ENCODE data around the gene DHRS7B.
"Not testable (repeated sequence)": the region's sequence is repeated elsewhere in the genome, so short reads cannot be mapped to it uniquely, and the experiment has no call there.

The DHRS7B gene

DNA sequence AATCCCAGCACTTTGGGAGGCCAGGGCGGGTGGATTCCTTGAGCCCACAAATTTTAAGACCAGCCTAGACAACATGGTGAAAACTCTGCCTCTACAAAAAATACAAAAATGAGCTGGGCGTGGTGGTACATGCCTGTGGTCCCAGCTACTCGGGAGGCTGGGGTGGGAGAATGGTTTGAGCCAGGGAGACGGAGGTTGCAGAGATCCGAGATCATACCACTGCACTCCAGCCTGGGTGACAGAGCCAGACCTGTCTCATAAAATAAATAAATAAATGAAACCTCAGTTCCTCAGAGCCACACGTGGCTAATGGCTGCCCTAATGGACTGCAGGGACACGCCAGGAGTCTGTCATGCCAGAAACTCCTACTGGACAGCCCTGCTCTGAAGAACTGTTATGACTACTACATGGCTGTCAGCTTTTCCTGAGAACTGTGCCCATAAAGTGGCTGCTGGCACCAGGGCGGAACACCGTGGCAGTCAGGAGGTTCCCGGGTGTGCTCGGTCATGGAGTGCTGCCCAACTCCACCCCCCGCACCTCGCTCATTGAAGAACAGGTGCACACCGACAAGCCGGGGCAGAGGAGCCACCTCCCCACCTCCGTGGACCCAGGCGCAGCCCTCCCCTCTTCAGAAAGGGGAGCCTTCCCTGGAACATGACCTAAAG, 82.9 kb downstream of the DHRS7B start:
- DNase-seq (ENCODE audit: low read depth in 2 of 2), result no peak

DNA sequence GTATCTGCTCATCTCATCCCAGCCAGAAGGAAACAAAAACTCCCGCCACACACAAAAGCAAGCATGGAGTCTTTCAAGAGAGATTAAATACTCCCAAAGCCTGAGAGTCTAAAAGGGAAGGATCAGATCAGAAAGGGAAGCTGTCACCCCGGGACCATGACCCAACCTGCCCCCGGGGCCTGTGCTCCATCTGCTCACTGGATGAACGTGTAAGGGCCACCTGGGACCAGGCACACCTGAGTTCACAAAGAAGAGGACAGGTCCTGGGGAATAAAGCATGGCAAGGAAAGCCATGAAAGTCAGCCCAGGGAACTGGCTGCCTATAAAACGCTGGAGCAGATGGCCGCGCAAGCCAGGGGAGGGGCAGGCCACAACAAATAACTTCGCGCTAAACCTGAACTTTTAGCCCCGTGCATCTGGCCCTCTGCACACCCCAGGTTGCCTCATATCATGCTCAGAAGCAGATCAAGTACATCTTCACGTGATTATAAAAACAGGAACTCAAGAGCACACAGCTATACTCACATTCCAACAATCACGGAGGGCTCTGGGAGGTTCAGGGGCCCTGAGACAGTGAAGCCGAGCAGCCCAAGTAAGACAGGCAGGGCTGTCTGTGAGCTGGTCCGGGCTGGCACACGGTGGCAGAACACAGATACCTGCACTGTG, 83.8 kb downstream of the DHRS7B start:
- no peak for DNase-seq (ENCODE audit: low read depth in 2 of 2)

DNA sequence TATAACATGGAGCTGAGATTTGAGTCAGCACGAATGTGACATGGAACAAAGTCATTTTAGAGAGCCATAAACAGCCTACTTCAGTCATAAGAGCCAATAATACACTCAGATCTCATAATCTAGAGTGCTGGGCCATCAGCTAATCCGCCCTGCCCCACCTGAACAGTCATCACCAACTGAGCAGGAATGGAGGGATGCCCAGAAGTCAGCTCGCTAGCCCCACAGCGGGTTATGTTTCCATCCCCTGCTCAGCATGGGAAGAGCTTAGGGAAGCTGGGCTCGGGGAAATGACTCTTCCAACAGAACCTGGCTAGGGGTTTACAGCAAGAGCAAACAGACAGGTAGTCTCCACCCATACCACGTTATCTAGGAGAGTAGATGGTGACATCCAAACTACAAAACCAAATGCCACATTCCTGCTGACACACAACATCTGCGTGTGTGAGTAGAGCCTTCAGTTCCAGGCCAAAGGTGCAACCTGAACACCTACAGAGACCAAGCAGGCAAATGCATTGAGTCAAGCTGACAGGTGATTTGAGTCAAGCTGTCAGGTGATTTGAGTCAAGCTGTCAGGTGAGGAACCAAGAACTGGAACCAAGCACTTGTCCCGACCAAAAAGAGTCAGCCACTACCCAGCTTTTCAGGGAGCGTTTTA, 85.2 kb downstream of the DHRS7B start:
- DNase-seq (ENCODE audit: low read depth in 2 of 2), result no peak

DNA sequence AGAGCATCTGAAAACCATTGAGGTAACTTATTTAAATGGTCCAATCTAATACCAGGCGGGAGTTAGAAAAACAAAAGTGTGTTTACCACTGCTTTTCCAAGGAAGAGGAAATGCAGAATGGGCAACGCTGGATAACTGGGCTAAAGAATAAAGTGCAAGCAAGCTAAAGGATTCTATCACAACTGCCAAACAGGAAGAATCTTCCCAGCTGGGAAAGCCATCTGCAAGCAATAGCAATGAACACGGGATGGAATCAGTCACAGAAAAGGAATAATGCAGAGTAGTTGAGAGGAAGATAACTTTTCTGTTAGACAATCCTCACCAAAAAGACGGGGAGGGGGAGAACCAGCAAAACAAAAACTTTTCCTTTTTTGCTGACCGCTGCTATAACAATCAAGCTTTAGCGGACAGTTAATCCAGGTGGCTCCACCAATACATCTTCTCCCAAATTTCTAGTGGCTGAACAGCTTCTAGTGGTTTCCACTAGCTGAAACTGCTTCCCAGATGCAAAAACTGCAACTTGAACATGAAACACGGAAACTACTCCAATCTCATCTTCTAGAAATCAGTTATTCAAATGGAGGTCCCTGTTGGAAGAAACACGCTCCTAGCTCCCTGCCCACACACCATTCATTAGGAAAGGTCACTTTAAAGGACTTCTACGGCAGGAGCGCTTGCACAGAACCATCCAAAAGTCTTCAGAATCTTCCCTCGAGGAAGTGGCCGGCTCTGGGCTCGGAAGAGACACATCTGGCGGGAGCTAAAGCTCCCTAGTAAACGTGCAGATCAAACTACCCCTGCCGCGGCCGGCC, 86.3 kb downstream of the DHRS7B start:
- no peak for DNase-seq (ENCODE audit: low read depth in 2 of 2)

DNA sequence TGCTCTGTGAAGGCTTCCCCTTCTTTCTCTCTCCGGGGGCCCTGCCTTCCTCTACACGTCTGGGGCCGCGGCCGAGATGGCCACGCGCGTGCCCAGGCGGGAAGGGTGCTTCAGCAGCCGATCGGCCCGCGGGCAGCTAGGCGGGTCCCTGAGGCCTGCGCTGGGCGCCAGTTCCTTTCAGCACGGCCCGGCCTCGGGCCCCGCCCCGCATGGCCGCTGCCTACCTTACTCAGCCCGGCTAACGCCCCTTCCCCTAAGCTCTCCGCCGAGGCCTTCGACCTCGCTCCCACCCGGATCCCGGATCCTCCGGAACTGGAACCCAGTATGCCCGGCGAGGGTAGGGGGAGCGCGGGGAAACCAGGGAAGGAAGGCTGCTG, 86.9 kb downstream of the DHRS7B start:
- no peak for DNase-seq (ENCODE audit: low read depth in 2 of 2)

DNA sequence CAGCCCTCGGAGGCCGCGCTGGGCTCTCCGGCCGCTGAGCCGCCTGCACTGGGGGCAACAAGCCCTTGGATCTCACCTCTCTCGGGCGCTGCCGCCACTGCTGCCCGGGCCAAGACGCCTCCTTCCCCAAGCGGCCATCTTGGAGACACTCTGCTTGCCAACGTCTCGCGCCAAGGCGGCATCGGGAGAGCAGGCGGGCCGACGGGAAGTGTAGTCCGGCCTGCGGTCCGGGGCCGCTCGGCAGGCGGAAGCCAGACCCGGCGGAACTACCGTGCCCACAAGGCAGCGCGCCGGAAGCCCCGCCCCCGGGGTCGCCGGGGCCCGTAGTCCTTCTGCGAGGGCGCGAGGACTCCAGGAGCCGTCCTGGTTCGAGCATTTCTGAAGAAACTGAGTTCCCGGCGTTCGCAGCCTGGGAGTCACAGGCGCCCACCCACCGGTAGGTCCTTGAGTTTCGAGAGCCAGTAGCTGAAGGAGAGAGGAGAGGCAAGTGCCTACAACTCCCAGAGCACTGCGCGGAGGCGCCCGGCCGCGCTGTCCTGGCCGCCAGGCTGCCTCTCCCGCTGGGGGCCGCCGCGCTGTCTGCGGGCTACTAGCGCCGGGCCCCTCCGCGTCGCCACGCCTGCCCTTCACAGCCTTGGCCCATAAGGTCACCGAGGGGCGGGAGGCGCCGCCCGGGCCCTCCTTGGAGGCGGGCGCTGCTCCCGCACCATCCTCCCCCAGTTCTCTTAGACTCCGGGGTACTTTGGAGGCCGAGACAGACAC, 87.4 kb downstream of the DHRS7B start, which contains the start of gene TMEM11:
Gene TMEM11, minus strand, starts transcription at position 147 of the 762 bp plus-strand sequence. Its CDS starts 9 bp downstream, at position 138.
- peak; percentile 90 to 92 for DNase-seq (ENCODE audit: low read depth in 2 of 2)

DNA sequence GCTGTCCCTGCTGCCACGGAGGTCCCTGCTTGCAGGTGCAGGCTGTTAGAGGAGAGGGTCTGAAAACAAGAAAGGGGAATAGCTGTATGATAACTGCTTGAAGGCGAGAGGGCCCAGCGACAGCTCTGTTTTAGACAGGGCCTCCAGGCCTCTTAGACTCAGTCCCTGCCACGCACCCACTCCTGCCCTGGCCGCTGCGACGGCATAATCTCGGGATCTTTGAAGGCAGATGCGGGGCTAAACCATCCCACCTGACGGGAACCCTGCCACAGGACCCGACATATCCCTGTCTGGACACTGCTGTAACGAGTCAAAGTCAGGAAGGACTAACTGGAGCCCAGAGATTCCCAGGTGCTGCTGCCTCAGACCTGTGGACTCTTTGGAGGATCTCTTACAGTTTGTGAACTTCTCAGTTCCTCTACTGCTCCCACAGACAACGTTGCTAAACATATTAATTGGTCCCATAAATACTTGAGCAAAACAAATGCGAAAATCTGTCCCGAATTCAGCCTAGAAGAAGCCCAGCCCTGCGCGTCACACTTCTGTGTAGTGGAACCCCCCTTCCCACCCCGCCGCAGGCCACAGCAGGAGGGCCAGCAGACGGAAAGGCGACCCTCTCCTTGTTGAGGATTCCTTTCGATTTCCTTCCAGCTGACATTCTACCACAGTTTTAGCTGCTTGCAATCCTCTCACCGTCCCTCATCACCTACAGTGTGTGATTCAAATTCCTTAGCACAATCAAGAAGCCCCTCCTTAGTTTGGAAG, 88.2 kb downstream of the DHRS7B start:
- no peak for DNase-seq (ENCODE audit: low read depth in 2 of 2)

DNA sequence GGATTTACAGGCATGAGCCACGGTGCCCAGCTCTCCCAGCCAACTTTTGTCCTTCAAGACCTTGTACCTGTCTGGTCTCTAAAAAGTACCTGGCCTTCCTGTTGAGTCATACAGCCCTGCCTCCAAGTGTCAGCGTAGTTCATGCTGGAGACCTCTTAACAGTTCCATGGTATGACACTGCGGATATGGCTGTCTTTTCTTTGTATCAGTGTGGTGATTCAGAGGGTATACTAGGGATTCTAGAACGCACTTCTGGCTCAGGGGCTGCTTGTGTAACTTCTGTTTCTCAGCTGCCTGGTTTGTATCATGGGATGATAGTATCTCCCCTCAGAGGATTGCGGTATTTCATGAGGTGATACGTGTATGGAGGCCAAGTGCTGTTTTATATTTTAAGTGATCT, 89.2 kb downstream of the DHRS7B start:
- DNase-seq (ENCODE audit: low read depth in 2 of 2), result no peak

DNA sequence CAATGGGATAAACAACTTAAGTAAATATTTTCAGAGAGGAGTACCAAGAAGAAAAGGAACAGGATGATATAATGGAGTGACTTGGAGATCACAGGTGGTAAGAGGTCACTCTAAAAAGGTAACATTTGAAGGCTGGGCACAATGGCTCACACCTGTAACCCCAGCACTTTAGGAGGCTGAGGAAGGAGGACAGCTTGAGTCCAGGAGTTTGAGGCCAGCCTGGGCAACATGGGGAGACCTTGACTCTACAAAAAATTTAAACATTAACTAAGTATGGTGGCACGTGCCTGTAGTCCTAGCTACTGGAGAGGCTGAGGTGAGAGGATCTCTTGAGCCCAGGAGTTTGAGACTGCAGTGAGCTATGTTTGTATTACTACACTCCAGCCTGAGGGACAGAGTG, 90.6 kb downstream of the DHRS7B start:
- DNase-seq (ENCODE audit: low read depth in 2 of 2), result no peak

DNA sequence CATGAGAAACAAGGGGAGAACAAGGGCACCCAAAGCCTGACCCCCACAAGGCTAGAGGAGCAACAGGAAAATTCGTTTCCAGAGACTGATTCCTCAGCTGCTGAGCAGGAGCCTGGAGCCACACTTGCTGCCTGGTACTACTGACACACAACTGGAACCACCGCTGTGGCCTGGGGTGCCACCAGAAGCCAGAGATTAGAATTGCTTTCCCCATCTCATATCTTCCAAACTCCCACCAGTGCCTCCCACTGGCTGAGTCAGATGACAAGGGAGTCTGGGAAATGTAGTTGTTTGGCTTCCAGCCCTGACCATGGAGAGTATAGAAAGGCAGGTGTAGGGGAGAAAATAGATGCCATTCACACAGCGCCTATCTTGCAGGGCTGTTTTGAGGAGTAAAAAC, 91.3 kb downstream of the DHRS7B start:
- DNase-seq (ENCODE audit: low read depth in 2 of 2), result peak in 1 of 2 experiments; percentile 14

DNA sequence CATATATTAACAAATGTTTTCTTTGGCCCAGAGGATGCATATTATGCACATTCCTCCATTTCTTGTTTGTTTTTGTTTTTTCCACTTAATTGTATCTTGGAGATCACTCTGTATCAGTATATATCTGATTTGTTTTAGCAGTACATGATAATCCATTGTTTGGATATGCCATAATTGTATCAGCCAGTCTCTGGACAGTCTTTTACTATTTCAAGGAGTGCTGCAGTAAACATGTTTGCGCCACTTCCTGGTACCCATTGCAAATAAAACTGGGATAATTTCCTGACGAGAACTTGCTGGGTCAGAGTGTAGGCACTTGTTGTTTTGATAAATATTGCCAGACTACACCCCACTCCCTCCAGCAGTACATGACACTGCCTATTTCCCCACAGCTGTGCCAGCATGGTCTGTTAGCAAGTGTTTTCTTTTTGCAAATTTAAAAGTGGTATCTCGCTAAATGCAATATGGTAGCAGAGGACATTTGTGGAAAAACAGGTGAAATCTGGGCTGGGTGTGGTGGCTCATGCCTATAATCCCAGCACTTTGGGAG, 92.1 kb downstream of the DHRS7B start:
- DNase-seq (ENCODE audit: low read depth in 2 of 2), result no peak

DNA sequence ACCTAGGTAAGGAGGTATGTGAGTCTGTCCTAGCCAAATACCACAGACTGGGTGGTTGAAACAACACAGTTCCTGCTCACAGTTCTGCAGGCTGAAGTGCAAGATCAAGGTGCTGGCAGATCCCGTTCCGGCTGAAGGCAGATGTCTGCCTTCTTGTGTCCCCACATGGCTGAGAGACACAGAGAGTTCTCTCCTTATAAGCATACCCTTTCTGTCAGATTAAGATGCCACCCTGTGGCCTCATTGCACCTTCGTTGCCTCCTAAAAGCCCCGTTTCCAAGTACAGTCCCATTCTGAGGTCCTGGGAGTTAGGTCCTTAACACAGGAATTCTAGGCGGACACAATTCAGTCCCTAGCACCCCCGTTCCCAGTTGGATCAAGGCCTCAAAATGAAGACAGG, 96.3 kb downstream of the DHRS7B start:
- no peak for DNase-seq (ENCODE audit: low read depth in 2 of 2)

DNA sequence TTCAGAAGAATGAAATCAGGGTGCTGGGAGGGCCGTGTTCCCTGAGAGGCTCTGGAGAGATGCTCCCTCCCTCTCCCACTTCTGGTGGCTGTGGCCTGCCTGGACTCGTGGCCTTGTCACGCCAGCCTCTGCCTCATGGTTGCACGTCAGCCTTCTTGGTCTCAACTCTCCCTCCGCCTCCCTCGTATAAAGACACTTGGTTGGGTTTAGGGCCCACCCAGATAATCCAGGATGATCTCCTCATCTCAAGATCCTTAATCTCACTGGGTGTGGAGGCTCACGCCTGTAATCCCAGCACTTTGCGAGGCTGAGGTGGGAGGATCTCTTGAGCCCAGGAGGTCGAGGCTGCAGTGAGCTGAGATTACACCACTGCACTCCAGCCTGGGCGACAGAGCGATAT, 100.5 kb downstream of the DHRS7B start:
- DNase-seq (ENCODE audit: low read depth in 2 of 2), result not testable (repeated sequence)

DNA sequence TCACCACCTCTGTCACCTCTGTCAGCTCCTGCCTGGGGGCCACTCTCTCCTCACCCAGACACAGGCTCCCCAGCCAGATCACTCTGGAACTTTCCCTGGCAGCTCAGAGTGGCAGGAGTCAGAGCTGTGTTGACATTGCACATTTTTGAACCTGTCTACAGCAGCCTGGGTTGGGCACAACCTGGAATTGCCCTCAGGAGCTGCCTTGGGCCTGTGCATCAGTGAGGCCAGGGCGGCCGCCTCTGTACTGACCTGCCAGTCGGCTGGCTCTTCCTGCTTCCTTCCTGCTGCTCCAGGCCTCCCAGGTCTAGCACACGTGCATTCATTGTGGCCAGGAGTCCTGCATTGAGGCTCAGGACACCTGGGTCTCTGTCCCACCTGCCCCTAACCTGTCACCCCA, 101.3 kb downstream of the DHRS7B start:
- no peak for DNase-seq (ENCODE audit: low read depth in 2 of 2)

DNA sequence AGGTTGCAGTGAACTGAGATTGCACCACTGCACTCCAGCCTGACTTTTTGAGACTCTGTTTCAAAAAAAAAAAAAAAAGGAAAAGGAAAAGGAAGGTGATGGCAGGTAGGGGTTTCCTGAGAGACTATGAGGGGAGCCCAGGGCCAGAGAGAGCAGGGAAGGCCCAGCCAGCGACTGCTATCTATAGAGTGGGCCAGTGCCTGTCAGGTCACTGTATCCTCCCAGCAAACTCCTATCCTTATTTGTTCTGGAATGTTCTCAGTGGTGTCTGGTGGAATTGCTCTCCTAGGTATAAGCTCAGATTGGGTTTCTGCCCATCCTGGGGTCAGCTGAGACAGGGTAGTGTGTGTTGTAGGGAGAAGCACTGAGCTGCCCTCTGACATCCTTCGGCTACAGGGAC, 102.1 kb downstream of the DHRS7B start:
- no peak for DNase-seq (ENCODE audit: low read depth in 2 of 2)

DNA sequence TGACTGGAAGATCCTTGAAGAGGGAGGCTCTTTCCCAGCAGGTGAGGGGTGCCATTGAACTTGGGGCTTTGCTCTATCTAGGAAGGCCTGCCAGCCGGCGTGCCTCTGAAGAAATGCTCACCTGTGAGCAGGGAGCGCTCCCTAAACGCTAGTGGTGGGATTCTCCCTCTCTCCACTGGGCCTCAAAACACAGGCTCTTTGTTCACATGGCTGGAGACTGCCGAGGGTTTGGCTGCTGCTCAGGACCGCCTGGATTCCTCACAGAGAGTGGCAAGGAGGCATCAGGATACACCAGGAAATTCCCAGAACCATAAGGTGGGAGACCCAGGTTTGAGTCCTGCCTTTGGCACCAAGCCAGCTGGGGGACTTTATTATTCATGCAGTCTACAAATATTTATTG, 104.8 kb downstream of the DHRS7B start:
- no peak for DNase-seq (ENCODE audit: low read depth in 2 of 2)

DNA sequence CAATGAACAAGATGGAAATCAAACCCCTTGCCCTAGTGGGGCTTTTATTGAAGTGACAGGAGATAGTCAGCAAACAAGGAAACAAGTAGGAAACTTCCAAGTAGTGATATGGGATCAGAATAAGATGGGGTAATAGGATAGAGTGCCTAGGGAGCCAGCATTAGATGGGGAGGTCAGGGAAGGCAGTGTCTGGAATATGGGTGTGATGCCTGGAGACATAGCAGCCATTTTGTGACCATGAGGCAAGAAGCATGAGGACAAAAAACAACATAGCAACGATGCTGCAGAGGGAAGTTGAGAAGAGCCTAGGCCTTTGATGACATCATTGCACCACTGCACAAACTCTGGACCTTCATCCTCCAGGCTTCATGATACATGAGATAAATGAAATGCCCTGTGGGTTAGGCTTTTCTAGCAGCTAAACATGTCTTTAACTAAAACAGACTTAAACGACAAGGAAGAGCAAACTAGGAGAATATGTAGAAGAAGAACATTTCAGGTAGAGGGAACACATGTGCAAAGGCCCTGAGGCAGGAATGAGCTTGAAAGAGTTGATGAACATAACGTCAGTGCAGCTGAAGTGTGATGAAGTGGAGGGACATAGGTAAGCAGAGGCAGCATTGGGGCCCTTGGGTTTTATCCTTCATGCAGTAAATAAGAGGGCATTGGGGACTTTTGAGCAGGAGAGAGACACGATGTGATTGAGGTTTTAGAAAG, 105.4 kb downstream of the DHRS7B start:
- DNase-seq (ENCODE audit: low read depth in 2 of 2), result no peak

DNA sequence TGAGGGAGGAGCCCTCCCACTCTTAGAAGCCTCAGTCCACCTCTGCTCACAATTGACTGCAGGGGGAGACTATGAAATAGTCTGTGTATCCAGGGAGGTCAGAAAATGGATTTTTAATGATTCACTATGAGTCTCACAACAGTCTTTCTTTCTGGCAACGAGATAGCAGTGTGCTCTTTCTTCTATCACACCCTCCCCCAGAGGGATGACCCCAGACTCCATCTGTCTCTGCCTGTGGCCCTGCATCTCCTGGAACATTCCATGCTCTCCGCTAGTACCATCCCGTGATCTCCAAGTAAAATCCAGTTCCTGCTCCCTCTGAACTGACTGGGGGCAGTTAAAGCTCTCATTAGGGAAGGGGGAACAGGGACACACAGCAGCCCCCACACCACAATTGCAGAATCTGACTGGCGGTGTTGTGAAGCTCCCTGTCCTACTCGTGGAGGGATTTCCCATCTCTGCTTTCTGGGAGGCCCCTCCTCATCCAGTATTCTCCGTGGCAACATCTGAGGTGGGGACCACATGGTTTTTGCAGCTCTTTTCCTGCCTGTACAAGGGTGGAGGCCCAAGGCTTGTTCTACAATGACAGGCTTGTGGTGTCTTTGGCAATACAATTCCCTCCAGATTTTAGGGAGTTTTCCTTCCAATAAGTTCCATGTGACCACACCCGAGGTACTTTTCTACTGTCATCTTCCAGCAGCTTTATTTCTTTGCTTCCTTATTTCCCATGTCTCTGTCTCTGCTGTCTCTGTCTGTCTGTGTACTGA, 107.0 kb downstream of the DHRS7B start:
- DNase-seq (ENCODE audit: low read depth in 2 of 2), result no peak

DNA sequence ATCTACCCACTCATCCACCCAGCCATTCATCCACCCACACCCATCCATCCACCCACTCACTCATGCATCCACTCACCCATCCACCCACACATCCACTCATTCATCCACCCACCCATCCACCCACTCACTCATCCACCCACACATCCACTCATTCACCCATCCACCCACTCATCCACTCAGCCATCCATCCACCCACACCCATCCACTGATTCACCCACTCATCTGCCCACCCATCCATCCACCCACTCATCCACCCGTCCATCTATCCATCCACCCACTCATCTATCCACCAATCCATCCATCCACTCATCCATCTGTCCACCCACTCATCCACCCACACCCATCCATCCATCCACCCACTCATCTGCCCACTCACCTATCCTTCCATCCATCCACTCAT, 109.2 kb downstream of the DHRS7B start:
- no peak for DNase-seq (ENCODE audit: low read depth in 2 of 2)
